ENCODE data around the gene SUSD3.

DNA sequence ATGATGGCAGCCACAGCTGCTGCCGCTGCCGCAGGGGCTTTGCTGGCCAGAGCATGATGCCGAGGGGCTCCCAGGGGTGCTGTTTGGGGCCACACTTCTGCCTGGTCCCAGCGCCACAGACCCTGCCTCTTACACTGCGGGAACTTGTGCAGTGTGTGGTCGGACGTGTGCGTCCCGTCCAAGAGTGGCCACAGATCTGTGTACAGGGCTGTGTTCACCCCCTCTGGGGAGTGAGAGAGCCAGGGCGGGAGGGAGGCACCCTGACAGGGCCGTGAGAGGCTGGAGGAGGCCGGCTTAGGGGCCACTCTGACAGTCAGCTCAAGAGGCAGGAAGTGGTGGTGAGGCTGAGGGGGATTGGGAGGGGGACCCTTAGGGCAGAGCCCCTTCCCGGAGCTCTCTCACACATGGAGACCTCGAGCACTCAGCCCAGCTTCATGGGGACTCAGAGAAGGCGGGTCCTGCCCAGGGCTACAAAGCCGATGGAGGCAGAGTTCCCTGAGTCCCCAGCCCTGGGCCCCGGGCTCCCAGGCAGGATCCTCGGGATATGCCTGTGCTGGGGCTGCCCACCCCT, 24.4 kb downstream of the SUSD3 start:
- no peak for TF ChIP-seq EZH2phosphoT487 (IDR thresholded peaks at IDR 0.05; ENCODE audit: borderline replicate concordance, low read length)
- TF ChIP-seq, protein P1, sequence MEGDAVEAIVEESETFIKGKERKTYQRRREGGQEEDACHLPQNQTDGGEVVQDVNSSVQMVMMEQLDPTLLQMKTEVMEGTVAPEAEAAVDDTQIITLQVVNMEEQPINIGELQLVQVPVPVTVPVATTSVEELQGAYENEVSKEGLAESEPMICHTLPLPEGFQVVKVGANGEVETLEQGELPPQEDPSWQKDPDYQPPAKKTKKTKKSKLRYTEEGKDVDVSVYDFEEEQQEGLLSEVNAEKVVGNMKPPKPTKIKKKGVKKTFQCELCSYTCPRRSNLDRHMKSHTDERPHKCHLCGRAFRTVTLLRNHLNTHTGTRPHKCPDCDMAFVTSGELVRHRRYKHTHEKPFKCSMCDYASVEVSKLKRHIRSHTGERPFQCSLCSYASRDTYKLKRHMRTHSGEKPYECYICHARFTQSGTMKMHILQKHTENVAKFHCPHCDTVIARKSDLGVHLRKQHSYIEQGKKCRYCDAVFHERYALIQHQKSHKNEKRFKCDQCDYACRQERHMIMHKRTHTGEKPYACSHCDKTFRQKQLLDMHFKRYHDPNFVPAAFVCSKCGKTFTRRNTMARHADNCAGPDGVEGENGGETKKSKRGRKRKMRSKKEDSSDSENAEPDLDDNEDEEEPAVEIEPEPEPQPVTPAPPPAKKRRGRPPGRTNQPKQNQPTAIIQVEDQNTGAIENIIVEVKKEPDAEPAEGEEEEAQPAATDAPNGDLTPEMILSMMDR (IDR thresholded peaks at IDR 0.05; ENCODE audit: low read depth, low read length, poor library complexity, severe bottlenecking), result no peak
